Stimulated activated CD8-positive, alpha-beta memory T cell treated with anti-CD3 and anti-CD28 coated beads, Interleukin-12 subunit alpha, Interleukin-12 subunit beta, amount 100 ng/mL, for 4 hours (primary cell): Measurements from ENCODE around the gene CDH4.

Experiments used
- DNase-seq: peaks from one replicate; pipeline ENCODE4 v3.0.0-alpha.2; 2020; ENCODE audit warnings: low read depth

CDH4 gene

DNA sequence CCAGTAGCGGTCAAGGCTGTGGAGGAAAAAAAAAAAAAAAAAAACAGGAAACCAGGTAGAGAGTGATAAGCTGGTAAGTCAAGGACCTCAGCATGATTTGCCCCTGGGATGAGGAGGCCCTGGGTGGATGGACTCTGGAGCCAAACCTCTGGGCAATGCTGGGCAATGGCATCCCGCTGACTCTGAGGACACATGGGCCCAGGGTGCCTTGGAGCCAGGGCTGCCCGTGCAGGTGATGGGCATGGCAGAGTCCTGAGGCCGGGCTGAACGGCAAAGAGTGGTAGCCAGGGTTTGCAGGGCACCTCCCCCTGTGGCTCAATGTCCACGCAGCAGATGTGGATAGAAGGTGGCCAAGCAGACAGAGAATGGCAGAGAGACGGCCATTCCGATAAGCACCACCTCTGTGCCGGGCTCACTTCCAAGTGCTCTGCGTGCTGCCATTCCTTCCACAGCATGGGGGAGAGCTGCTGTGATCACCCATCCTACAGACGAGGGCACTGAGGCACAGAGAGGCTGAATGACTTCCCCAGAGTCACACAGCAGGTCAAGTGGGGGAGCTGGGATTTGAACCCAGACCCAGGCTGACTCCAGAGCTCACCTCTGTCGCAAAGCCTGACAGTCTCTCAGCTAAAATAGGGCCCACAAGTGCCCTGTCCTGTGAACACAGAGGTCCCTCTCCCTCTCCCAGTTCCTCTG is 353.9 kb downstream of the CDH4 start:
- no peak for DNase-seq

DNA sequence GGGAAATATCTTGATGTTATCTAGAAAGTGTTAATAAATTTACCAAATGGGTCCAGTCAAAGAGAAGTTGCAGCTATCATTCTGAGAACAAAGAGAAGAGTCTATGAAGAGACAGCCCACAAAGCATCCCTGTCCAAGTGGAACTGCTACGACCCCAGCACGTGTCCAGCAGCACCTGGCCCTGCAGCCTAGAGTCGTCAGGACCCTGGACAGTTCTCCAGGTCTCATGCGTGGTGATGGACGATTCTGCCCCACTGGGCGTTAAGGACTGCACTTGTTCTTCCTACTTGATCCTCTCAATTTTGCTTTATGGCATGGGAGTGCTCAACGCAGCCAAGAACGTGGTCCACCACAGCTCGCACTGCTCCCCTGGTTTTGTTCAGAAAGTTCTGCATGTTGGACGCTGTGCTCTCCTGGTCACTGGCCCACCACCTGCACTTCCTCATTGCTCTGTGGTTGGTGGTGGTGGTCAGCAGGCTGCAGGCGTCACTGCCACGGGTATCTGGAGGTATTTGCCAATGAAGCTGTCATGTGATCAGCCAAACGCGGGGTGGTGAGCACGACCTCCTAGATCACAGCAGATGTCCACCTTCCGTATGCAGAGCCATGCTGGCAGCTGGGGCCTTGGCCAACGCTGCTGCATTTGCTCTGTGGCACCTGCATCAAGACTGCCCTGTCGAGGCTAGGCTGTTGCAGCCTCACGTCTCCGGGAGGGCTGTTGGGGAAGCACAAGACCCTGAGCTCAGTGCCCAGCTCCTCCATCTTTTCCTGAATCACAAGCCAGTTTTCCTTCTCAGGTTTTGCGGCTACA is 356.4 kb downstream of the CDH4 start:
- no peak for DNase-seq

DNA sequence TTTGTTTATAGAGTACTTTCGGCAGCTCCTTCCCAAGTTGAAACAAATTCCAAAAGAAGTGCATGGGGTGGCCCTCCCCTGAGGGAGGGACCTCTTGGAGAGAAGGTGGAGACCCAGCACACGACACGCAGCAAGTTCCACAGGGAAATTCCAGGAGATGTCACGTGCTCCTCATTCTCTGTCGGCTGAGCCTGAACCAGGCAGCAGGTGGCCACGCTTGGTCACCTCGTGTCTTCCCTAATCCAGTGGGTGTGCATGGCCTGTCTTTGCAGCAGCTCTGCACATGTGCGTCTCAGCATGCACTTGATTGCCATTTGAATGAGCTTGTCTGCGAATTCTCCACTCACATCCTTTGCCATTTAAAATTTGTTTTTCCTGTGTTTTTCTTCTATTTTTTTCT is 357.4 kb downstream of the CDH4 start:
- DNase-seq, result no peak

DNA sequence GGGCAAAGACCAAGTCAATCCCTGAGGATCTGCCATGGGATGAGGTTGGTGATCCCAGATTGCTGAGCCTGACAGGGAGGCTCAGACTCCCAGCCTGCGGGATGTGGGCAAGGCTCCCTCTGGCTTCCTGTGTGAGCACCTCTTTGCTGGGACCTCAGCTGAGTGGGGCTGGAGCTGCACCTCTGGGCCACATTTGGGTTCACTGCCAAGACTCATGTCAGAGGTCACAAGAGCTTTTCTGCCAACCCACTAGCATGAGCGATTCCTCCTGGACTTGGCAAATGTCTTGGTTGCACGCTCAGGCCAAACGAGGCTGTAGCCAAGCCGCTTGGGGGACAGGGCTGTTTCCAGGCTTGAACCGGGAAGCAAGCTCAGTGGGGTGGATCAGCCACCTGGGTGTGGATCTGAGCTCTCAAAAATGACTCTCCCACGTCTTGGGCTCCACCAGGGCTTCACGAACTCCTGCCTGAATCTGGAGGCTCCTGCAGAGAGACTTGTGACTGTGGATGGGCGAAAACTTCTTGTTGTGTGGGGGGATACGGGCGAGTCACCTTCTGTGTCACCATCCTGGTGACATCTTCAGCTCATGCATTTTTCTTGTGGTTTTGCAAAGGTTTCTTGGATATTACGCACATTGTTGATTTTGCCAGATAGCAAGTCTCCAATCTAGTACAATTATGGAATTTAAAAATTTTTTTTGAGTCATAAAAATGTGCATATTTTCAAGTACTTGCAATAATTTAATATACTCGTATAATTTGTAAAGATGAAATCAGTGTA is 359.5 kb downstream of the CDH4 start:
- DNase-seq, result no peak

DNA sequence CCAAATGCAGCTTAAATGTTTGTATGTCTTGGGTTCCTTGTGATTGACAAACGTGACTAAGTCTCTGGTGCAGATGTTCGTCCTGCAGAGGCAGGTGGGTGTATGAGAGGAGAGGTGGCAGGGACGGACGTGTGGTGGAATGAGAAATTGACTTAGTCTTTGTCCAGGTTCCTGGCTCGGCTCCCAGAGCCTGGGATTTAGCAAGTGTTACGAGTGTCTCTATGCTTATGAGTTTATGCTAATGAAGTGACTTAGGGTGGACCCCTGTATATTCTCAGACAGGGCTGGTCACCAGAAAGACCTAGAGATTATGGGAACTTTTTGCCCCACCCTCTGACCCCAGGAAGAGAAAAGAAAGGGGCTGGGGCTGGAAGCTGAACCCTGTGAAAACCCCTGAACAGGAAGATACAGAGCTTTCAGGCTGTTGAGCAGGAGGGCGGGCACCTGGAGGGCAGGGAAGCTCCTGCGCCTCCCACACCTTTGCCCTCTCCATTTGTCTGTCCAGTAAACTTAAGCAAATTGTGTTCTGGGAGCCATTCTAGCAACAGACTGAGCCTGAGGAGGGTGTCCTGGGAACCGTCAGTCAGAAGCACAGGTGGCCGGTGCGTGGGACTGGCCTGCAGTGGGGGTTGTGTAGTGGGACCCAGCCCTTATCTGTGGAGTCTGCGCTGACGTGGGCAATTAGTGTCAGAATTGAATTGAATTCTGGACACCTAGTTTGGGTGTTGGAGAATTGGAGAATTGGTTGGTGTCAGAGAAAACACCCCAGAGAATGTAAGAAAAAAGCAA is 362.1 kb downstream of the CDH4 start:
- DNase-seq, result no peak

DNA sequence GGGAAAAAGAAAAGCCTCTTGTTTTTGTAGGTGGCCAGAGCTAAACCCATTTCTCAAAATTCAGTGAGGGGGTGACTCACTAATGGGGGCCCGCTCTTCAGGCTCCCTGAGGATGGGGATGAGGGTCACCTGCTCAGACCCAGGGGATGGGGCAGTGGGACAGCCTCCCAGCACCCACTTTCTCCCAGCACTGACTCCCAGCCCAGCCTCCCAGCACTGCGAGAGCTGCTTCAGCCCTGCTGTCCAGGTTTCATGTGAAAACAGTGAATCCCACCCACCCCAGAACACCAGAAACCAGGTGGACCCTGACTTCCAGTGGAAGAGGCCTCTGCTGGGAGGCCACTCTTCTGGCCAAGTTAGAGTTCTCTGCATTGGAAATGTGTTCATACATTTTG is 362.6 kb downstream of the CDH4 start:
- no peak for DNase-seq

DNA sequence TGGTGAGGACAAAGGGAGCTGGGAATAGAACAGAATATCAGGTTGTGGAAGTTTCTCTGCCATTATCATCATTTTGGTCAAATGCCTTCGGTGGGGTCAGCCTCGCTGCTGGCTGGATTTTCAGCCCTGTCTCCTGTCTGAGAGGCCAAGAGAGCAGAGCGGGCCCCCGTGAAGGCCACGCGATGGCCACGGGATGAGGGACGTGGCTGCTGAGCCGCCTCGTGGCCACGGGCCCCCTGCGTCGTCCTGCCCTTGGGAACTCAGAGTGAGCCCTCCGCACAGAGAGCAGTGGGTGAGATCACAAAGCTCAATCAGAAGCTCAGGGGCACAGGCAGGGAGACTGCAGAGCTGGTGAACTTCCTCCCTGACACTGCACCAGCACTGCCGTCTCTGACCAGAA is 363.7 kb downstream of the CDH4 start:
- no peak for DNase-seq

DNA sequence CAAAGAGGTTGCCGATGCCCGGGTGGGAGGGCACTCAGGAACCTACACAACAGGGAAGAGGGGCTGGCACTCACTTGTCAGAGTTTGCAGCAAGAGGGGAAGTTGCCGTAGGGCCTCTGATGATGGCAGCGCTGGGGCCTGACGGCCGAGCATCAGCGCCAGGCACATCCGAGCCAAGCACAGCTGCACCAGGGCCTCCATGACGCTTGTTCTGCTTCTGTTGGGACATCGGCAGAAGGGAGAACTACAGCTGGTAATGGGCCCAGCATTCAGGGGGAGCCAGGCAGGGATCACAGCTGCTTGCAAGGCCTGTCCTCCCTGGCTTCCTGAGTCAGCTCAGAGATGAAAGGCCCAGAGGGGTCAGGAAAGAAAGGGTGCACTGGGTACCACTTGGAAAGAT is 367.7 kb downstream of the CDH4 start:
- DNase-seq, result no peak

DNA sequence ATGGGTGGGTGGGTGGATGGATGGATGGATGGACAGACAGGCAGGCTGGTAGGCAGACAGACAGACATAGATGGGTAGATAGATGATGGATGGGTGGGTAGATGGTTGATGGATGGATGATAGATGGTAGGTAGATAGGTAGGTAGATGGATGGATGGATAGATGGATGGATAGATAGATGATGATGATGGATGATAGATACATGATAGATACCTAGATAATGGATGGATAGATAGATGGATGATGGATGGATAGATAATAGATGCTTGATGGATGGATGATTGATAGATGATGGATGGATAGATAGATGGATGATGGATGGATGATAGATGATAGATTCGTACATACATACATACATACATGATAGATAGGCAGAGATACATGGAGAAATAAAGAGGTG is 368.1 kb downstream of the CDH4 start:
- no peak for DNase-seq

DNA sequence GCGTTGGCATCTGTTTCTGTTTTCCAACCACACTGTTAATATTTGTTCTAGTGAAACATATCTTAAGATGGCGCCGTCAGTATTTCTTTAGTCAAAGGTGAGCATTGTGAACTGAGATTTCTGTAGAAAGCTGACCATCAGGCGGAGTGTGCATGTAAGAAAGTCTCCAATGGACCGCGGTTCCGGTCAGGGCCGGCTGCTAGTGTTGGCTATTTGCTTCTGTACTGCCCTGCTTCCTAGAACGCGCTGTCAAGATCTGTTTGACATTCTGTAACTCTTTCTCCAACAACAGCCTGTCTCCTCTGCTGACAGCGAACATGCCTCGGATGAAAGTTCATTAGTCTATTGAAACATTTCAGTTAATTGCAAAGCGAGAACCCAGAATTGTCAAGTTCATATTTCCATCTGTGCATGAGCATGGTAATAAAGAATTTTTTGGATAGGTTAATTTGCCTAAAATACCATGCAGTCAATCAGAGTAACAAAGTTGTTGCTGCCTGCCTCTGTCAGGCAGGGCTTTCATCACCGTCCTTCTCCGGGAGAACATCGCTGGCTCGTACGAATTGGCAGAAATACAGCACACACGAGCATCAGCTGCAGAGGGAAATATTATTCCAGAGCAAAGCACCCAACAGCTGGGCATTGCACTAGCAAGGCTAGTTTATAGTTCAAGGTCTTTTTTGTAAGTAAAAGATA is 369.1 kb downstream of the CDH4 start:
- DNase-seq, result no peak

DNA sequence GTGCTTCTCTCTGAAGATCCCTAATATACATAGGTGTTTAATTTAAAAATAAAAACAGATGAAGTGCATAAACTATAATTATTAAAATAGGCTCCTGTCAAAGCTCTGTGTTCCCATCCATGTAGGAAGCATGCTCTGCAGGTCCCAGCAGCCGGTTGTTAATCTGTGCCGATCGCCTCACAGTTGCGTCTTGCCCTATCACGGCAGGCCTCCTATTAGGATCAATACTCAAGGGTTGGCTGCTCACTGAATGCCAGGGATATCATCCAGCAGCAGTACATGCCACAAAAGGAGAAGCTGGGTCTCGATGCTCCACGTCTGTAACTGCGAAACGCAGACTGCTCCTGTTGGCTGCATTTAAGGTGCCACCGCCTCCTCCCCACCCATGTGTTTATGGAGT is 369.8 kb downstream of the CDH4 start:
- no peak for DNase-seq

DNA sequence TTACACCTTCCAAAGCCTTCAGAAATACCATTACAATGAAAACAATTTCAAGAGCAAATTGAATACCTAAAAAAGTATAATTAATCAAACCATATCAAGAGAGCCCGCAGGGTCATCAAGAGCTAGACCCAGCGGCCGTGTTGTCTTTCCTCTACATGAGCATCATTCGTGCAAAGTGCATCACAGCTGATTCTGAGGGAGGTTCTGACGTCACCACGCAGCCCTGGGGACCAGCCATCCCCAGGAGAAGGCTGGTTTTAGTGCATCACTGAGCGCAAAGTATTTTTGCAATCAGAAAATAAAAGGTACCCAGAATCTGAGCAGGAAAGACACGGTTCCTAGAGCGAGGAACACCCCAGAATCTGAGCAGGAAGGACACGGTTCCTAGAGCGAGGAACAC is 371.4 kb downstream of the CDH4 start:
- no peak for DNase-seq

DNA sequence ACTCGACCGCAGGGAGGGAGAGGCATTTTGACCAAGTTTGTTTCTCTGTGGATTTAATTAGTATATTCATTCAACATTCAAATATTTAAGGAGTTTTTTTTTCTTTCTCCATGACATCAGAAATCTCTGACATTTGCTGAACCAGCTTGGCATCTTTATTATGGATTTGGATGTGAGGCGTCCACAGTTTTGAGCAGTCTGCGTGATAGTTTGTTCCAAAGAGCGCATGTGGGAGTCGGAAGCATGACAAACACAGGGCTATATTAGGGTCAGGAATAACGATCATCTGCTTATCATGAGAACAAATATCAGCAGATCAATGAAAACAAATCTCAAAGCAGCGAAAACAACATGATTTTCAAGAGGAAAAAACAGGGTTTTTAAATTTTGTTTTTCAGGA is 373.2 kb downstream of the CDH4 start:
- no peak for DNase-seq

DNA sequence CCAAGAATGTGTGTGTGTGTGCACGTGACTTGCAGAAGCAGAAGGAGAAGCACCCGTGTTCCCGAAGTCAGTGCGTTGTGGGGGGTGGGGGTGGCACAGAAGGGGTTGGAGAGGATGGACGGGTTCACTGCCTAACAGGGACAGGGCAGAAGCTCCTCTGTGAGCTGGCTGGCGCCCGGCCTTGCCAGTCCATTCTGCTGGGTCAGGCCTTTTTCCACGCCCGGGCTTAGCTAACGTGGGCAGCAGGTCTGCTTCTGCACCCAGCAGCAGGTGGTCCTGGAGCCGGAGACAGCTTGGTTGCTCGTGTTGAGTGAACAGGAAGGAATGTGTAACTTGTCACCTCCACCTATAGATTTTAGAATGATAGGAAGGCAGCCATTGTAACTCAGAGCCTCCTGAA is 374.4 kb downstream of the CDH4 start:
- no peak for DNase-seq

DNA sequence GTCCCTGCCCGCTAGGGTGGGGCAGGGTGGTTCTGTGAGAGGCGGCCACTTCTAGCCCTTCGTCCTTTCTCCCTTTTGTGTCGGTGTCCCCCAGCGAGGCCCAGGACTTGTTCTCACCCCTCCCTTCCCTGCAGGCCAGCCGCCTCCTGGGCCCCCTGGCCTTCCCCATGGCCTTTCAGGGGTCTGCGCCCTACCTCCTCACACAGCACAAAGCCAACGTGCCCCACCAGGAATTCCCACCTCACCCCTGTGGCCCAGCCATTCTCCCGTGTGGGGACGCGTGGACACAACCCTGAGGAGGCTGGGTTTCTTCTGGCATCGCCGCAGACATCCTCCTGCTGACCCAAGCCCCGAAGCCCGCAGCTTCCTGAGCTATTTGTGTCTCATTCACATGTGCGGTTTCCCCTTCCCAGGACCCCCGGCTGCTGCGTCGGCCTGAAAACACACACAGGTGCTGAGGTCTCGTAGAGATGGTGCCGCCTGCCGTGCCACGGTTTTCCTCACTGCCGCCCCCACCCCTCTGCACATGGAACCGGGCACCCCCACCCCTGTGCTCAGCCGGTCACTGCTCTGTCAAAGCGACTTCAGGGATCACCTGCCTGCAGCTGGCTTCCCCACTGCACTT is 375.8 kb downstream of the CDH4 start:
- no peak for DNase-seq

DNA sequence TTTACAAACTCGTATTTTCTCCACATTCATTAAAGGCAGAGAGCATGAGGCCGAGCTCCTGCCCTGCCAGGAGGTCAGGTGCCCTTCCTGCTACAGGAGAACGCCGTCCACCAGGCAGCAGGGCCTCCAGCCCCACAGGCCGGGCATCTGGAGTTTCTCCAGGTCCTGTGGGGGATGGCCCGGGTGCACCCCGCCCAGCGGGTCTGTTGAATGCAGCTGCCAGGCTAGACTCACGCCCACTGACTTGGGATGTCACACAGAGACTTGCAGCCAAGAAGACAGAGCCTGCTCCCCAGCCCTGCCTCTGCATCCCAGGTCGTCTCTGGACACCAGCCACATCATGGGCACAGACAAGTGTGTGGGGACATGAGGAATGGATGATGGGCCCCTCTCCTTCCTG is 376.4 kb downstream of the CDH4 start:
- DNase-seq, result no peak

DNA sequence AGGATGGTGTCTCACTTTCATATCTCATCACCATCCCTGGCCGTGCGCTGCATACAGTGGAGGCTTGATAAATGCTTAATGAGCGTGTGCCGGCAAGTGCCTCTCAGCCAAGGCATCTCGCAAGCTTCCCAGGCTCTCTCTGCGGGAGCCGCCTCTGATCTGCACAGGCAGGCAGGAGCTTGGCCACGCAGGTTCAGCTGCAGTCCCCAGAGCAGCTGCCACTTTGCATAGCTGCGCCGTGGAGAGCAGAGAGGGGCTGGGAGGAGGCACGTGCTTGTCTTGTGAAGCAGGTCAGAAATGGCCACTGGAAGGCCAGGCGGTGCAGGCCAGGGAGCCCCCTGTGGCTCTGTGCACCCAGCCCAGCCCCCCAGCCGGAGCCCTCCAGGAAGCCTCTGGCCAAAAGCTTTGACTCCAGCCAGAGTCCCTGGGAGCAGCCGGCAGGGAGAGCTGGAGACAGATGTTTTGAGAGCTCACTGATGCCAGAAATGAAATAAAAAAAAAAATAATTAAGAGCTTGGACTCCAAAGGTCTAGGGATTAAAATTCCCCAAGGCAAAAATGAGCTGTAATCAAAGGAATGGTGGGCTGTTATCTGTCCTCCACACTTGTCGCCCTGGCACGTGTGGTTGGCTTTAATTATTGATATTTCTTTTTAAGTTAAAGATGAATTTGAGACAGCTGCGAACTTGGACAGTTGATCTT is 377.0 kb downstream of the CDH4 start:
- DNase-seq, result no peak

DNA sequence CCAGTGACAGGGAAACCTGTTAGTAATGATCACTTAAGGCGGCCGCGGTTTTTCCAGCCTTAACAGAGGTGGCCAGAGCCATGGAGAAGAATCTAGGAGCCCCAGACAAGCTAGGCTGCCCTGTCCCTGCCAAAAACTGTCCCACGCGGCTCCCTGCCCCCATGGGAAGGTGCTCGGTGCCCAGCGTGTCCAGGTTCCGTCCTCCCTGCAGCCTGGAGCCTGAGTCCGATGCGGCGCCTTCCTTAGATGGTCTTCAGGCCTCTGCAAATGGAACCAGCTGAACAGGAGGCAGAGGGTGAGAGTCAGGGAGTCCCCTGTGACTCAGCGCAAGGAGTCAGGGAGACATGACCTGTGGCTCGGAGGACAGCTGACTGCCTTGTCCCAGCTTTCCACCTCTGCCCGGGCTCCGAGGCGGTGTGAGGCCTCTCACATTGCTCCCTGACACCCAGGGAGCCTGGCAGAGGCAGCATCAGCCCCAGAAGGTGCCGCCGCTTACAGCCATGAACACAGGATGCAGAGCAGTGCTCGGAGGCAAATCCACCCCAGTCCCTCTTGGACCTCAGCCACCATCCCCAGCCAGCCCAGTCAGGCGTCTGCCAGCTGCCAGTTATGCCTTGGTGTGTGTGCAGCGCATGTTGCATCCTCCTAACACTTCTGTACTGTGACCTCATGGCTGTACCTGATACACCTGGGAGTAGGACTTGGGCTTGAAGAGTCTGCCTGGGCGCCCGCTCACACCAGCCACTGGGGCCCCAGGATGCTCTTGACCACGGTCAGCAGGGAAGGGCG is 377.7 kb downstream of the CDH4 start:
- no peak for DNase-seq

DNA sequence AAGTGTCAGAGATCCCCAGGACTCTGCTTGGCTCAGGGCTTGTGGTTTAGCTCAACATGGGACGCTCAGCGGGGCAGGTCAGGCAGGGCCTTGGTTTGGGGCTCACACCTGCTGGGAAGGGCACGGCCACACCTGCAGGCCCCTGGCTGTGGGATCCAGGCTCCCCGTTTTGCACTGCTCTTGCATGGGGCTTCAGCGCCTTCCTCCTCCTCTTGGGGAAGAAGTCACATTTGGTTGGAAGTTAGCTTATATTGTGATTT is 378.3 kb downstream of the CDH4 start:
- DNase-seq, result no peak

DNA sequence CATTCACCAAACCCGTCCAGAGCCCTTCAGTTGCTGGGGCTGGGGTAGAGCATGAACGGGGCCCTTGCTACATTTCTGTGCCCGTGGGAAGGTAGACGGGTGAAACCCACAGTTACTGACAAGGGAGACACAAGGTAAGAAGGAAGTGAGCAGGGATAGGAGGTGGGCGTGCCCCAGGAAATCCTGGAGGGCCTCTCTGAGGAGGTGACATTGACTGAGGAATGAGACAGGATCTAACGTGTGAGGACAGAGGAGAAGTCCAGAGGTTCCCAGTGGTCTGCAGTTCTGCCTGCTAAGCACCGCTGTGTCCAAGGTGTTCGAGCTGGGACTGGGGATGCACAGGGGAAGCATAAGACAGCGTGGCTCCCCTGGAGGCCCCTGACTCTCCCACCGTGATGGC is 378.8 kb downstream of the CDH4 start:
- DNase-seq, result no peak
